Activated CD4-positive, alpha-beta T cell treated with anti-CD3 and anti-CD28 coated beads, Interleukin-2, Interleukin-4, amounts not matched to agents 100 ng/mL and 50 ng/mL, durations not matched to agents 16 hours and 8 hours (primary cell): ENCODE measurements around the gene PDLIM5.

Source experiments
- DNase-seq: peaks from one replicate; pipeline ENCODE4 v3.0.0-alpha.2; 2020; ENCODE audit warnings: low spot score

Gene PDLIM5

GRCh38 chr4:94428884-94429283, 22.9 kb upstream of the PDLIM5 start:
- no peak for DNase-seq

GRCh38 chr4:94430406-94430805, 21.3 kb upstream of the PDLIM5 start:
- no peak for DNase-seq

GRCh38 chr4:94431388-94431787, 20.4 kb upstream of the PDLIM5 start:
- no peak for DNase-seq

GRCh38 chr4:94434505-94434904, 17.2 kb upstream of the PDLIM5 start:
- DNase-seq = no peak

- no peak for DNase-seq
Observed at GRCh38 chr4:94435874-94436273, 15.9 kb upstream of the PDLIM5 start.

GRCh38 chr4:94436512-94436911, 15.2 kb upstream of the PDLIM5 start:
- DNase-seq = no peak

- no peak for DNase-seq
Observed at GRCh38 chr4:94439606-94440005, 12.1 kb upstream of the PDLIM5 start.

GRCh38 chr4:94441838-94442237, 9.9 kb upstream of the PDLIM5 start:
- DNase-seq = no peak

- DNase-seq = no peak
Observed at GRCh38 chr4:94442251-94442650, 9.5 kb upstream of the PDLIM5 start.

- no peak for DNase-seq
Observed at GRCh38 chr4:94446386-94446785, 5.4 kb upstream of the PDLIM5 start.

- no peak for DNase-seq
Observed at GRCh38 chr4:94447754-94448411, 3.9 kb upstream of the PDLIM5 start.

GRCh38 chr4:94448815-94449375, 2.8 kb upstream of the PDLIM5 start:
- DNase-seq = no peak

- no peak for DNase-seq
Observed at GRCh38 chr4:94451051-94451694, 569 bp upstream of the PDLIM5 start.

GRCh38 chr4:94452476-94453371, 982 bp downstream of the PDLIM5 start:
- DNase-seq = no peak

- DNase-seq = no peak
Observed at GRCh38 chr4:94453391-94453963, 1.7 kb downstream of the PDLIM5 start.

- no peak for DNase-seq
Observed at GRCh38 chr4:94454405-94454804, 2.7 kb downstream of the PDLIM5 start.

- DNase-seq = no peak
Observed at GRCh38 chr4:94455081-94455480, 3.3 kb downstream of the PDLIM5 start.

- no peak for DNase-seq
Observed at GRCh38 chr4:94457692-94458106, 6.0 kb downstream of the PDLIM5 start.

- DNase-seq = no peak
Observed at GRCh38 chr4:94458682-94459081, 6.9 kb downstream of the PDLIM5 start.

GRCh38 chr4:94459462-94460161, 7.9 kb downstream of the PDLIM5 start:
- no peak for DNase-seq

- DNase-seq = no peak
Observed at GRCh38 chr4:94461506-94461905, 9.8 kb downstream of the PDLIM5 start.

GRCh38 chr4:94462572-94462971, 10.8 kb downstream of the PDLIM5 start:
- DNase-seq = no peak
